HL-60 (cell line): ENCODE results near the gene ZNF518B.

Experiments
- DNase-seq, 2 experiments: peaks; one replicate each; pipeline ENCODE4 v3.0.0-alpha.2; 2010 to 2020; ENCODE audit warnings: low read depth in 1 of 2, low spot score in 1 of 2
- H3K27ac ChIP-seq: fragments of 250-450 bp; sonication (Bioruptor Pico); replicated peaks from 2 replicates; pipeline ENCODE4 v1.5.1; 2020; ENCODE audit warnings: mild to moderate bottlenecking, moderate library complexity
- H3K27me3 ChIP-seq: fragments of 250-450 bp; sonication (Bioruptor Pico); 2 replicates; pipeline ENCODE4 v1.5.1; 2021; ENCODE audit warnings: mild to moderate bottlenecking, moderate library complexity; ENCODE audit not compliant: insufficient read depth, poor library complexity, severe bottlenecking
- H3K4me3 ChIP-seq: replicated peaks from 2 replicates; pipeline ENCODE4 v1.5.1; 2011; ENCODE audit warnings: mild to moderate bottlenecking, control low read depth, low read length; ENCODE audit not compliant: insufficient read depth
- GABPA ChIP-seq: IDR thresholded peaks from 2 replicates; pipeline ENCODE4 v1.6.1; 2012; ENCODE audit warnings: low read depth
- POLR2AphosphoS5 ChIP-seq: IDR thresholded peaks from 2 replicates; pipeline ENCODE4 v1.6.1; 2012; ENCODE audit warnings: low read depth
- REST ChIP-seq: IDR thresholded peaks from 2 replicates; pipeline ENCODE4 v1.6.1; 2012; ENCODE audit warnings: low read depth; ENCODE audit not compliant: insufficient replicate concordance
- SPI1 ChIP-seq: IDR thresholded peaks from 2 replicates; pipeline ENCODE4 v1.6.1; 2012; ENCODE audit warnings: low read depth, mild to moderate bottlenecking, borderline replicate concordance
- TF ChIP-seq, protein P1 (sequence below): IDR thresholded peaks from one replicate; pipeline ENCODE4 v1.5.1; 2011; ENCODE audit warnings: low read length, control low read depth, inconsistent platforms; ENCODE audit not compliant: insufficient read depth

Gene ZNF518B

GRCh38 chr4:10495651-10496050 lies 38.4 kb upstream of the ZNF518B start:
- Histone ChIP-seq H3K27me3 (no peaks in the 10 kb centered on the region), H3K27ac (no peak overlapping the region), H3K4me3 (no peak overlapping the region)
- TF ChIP-seq POLR2AphosphoS5 (no peak), GABPA (no peak), SPI1 (no peak), REST (no peak)
- TF ChIP-seq, protein P1, sequence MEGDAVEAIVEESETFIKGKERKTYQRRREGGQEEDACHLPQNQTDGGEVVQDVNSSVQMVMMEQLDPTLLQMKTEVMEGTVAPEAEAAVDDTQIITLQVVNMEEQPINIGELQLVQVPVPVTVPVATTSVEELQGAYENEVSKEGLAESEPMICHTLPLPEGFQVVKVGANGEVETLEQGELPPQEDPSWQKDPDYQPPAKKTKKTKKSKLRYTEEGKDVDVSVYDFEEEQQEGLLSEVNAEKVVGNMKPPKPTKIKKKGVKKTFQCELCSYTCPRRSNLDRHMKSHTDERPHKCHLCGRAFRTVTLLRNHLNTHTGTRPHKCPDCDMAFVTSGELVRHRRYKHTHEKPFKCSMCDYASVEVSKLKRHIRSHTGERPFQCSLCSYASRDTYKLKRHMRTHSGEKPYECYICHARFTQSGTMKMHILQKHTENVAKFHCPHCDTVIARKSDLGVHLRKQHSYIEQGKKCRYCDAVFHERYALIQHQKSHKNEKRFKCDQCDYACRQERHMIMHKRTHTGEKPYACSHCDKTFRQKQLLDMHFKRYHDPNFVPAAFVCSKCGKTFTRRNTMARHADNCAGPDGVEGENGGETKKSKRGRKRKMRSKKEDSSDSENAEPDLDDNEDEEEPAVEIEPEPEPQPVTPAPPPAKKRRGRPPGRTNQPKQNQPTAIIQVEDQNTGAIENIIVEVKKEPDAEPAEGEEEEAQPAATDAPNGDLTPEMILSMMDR, result no peak
- DNase-seq, result no peak

DNA sequence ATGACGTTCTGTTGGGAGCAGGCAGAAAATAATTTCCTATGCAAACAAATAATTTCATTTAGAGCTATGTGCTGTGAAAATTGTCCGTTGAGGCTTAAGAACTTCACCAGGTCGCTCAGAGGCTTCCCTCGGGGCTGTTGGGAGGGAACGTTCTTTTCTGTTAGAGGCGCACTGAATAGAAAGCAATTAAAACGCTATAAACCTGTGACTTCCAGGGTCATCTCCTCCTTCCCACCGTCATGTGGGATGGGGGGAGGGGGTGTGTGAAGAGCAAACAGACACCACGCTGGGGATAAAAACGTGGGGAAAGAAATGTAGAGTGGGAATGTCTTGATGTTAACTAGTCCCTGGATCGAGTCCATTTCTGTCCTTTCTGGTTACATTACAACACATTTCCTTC lies 35.2 kb upstream of the ZNF518B start:
- H3K27me3 ChIP-seq, result peaks cover 2% of the 10 kb centered on the region
- DNase-seq, result no peak
- no peak overlapping the region for H3K27ac ChIP-seq
- no peak overlapping the region for H3K4me3 ChIP-seq
- no peak for TF ChIP-seq GABPA

- no peak overlapping the region for H3K27ac ChIP-seq
- TF ChIP-seq GABPA (no peak), REST (no peak), SPI1 (peak; percentile 78; the same call in 1 of the 2 replicates)
- DNase-seq, result no peak
- H3K27me3 ChIP-seq, result peaks cover 2% of the 10 kb centered on the region
- H3K4me3 ChIP-seq, result no peak overlapping the region
Measured at GRCh38 chr4:10491401-10491800, 34.2 kb upstream of the ZNF518B start.

- DNase-seq, result no peak
- TF ChIP-seq, protein P1, result no peak
- TF ChIP-seq REST (no peak), GABPA (no peak), SPI1 (no peak), POLR2AphosphoS5 (no peak)
- no peak overlapping the region for H3K4me3 ChIP-seq
- peaks cover 2% of the 10 kb centered on the region for H3K27me3 ChIP-seq
- H3K27ac ChIP-seq, result no peak overlapping the region
Measured at GRCh38 chr4:10490996-10491395, 33.8 kb upstream of the ZNF518B start.
